Cardiac muscle cell (in vitro differentiated cells and primary cell): ENCODE results near the gene OARD1. TPM values are rescaled to one million over a fixed set of nuclear protein-coding genes. Genes with fewer than 3 reads are reported as not detected.
A peak's percentile ranks its signal among the peaks of the same experiment; 100 is the strongest.

ENCODE experiments used
- DNase-seq, 2 donors: peaks; one replicate each; pipeline versions ENCODE4 v3.0.0 to v3.0.0-alpha.2; 2010 to 2017; ENCODE audit warnings: low read depth in 1 of 2, low spot score in 1 of 2
- H3K27ac ChIP-seq: fragments of 200-600 bp; sonication (generic); 2 replicates; pipeline ENCODE4 v1.5.1; 2016
- H3K27me3 ChIP-seq: fragments of 200-600 bp; sonication (generic); 2 replicates; pipeline ENCODE4 v1.6.0; 2016; ENCODE audit warnings: control low read depth
- H3K36me3 ChIP-seq: fragments of 200-600 bp; sonication (generic); 2 replicates; pipeline ENCODE4 v1.5.1; 2016; ENCODE audit warnings: control low read depth
- H3K4me1 ChIP-seq: fragments of 200-600 bp; sonication (generic); 2 replicates; pipeline ENCODE4 v1.8.1; 2017; ENCODE audit warnings: low read depth, mild to moderate bottlenecking, mixed run types
- H3K4me3 ChIP-seq: fragments of 200-600 bp; sonication (generic); 2 replicates; pipeline ENCODE4 v1.5.1; 2016; ENCODE audit warnings: mild to moderate bottlenecking
- H3K9me3 ChIP-seq: fragments of 200-600 bp; sonication (generic); 2 replicates; pipeline ENCODE4 v1.5.1; 2017; ENCODE audit warnings: low read depth, mild to moderate bottlenecking, control low read depth
- CTCF ChIP-seq: IDR thresholded peaks from 2 replicates; pipeline ENCODE4 v1.5.1; 2012; ENCODE audit warnings: low read depth, mild to moderate bottlenecking, low read length
- polyA plus RNA-seq: library from polyadenylated mRNA; unstranded; fragments of >200 nt; fragmentation: Nextera tagmentation; extraction: Ambion mirVana; gene quantifications from 2 replicates; pipeline ENCODE4 v1.2.1, GENCODE V29; 2016
- total RNA-seq: library from RNA; depleted of rRNA; stranded (reverse); fragments of >200 nt; gene quantifications from 2 replicates; pipeline ENCODE4 v1.2.3, GENCODE V29; 2016

The OARD1 gene
- total and polyA plus RNA-seq, 2 experiments from 2014 or later: 27.5 to 56.3 TPM

- peak; percentile 25 to 91 for DNase-seq
- TF ChIP-seq CTCF: no peak
- H3K4me3 ChIP-seq: peak within 1 kb of the TSS; percentile 18
Measured at GRCh38 chr6:41053041-41053440, 19.1 kb downstream of the OARD1 start, which contains the start of gene APOBEC2. Gene APOBEC2, plus strand, starts transcription at chr6:41053202. Its CDS starts 146 bp downstream, at chr6:41053348.

GRCh38 chr6:41051873-41052272 is 20.3 kb downstream of the OARD1 start:
- no peaks in the 10 kb centered on the region for H3K9me3 ChIP-seq
- H3K4me3 ChIP-seq: no peak overlapping the region
- H3K27me3 ChIP-seq: no peaks in the 10 kb centered on the region
- TF ChIP-seq CTCF: no peak
- H3K36me3 ChIP-seq: no peaks in the 10 kb centered on the region
- peak overlapping the region; percentile 94 for H3K27ac ChIP-seq
- no peak for DNase-seq
- peaks cover 90% of the 10 kb centered on the region for H3K4me1 ChIP-seq

More at GRCh38 chr6:41053041-41053440, 19.1 kb downstream of the OARD1 start, which contains the start of gene APOBEC2:
- peaks cover 90% of the 10 kb centered on the region for H3K4me1 ChIP-seq
- no peaks in the 10 kb centered on the region for H3K36me3 ChIP-seq
- H3K27ac ChIP-seq: peak within 1 kb of the TSS; percentile 94
- no peaks in the 10 kb centered on the region for H3K9me3 ChIP-seq
- H3K27me3 ChIP-seq: no peaks in the 10 kb centered on the region

GRCh38 chr6:41050536-41050935 is 21.6 kb downstream of the OARD1 start:
- H3K27me3 ChIP-seq: no peaks in the 10 kb centered on the region
- H3K27ac ChIP-seq: peak overlapping the region; percentile 96
- no peaks in the 10 kb centered on the region for H3K9me3 ChIP-seq
- DNase-seq: no peak
- no peak overlapping the region for H3K4me3 ChIP-seq
- H3K36me3 ChIP-seq: no peaks in the 10 kb centered on the region
- H3K4me1 ChIP-seq: peaks cover 87% of the 10 kb centered on the region
- no peak for TF ChIP-seq CTCF

DNA sequence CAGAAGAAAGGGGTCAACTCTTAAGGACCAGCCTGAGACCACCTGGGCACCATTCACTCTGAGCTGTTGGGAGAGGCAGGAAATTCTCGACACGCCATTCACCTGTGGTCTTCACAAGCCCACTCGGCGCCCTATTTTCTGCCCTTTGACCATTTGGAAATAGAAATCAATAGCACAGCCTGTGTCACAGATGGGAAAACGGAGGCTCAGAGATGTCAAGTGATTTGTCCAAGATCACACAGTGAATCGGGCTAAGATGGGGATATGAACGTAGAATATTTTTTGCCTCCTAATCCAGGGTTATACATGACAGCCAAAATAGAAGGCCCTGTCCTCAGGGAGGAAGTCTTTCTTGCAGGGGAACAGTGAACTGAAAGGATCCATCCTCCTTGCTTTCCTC is 22.2 kb downstream of the OARD1 start:
- no peaks in the 10 kb centered on the region for H3K9me3 ChIP-seq
- no peaks in the 10 kb centered on the region for H3K36me3 ChIP-seq
- TF ChIP-seq CTCF: no peak
- peaks cover 89% of the 10 kb centered on the region for H3K4me1 ChIP-seq
- H3K4me3 ChIP-seq: no peak overlapping the region
- peak overlapping the region; percentile 96 for H3K27ac ChIP-seq
- DNase-seq: no peak
- H3K27me3 ChIP-seq: no peaks in the 10 kb centered on the region

GRCh38 chr6:41049521-41049920 is 22.6 kb downstream of the OARD1 start:
- no peaks in the 10 kb centered on the region for H3K27me3 ChIP-seq
- H3K9me3 ChIP-seq: no peaks in the 10 kb centered on the region
- peak overlapping the region; percentile 96 for H3K27ac ChIP-seq
- no peak for TF ChIP-seq CTCF
- DNase-seq: peak in 1 of 2 donors; percentile 71
- no peaks in the 10 kb centered on the region for H3K36me3 ChIP-seq
- H3K4me3 ChIP-seq: no peak overlapping the region
- H3K4me1 ChIP-seq: peaks cover 86% of the 10 kb centered on the region
